ENCODE data around the gene PCDHA12.

DNA sequence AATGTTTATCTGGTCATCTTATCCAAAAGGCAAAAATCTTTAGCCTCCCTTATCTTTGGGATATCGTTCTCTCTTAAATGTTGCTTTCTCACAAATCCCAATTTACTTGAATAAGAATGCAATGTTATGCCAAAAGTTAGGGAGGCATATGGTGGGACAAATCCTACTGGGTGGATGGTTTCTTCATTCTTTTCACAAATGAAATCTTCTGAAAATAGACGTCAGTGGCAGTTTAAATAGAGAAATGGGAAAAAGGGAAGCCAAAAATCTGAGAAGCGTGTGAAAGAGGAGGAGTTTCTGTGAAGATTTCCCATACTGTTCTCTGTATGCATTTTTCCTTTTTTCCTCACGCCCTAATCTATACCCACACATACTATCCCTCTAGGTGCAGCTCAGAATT is 48.5 kb downstream of the PCDHA12 start:
- no peak for TF ChIP-seq POLR2AphosphoS5 (IDR thresholded peaks at IDR 0.05)
- TF ChIP-seq, protein P1, sequence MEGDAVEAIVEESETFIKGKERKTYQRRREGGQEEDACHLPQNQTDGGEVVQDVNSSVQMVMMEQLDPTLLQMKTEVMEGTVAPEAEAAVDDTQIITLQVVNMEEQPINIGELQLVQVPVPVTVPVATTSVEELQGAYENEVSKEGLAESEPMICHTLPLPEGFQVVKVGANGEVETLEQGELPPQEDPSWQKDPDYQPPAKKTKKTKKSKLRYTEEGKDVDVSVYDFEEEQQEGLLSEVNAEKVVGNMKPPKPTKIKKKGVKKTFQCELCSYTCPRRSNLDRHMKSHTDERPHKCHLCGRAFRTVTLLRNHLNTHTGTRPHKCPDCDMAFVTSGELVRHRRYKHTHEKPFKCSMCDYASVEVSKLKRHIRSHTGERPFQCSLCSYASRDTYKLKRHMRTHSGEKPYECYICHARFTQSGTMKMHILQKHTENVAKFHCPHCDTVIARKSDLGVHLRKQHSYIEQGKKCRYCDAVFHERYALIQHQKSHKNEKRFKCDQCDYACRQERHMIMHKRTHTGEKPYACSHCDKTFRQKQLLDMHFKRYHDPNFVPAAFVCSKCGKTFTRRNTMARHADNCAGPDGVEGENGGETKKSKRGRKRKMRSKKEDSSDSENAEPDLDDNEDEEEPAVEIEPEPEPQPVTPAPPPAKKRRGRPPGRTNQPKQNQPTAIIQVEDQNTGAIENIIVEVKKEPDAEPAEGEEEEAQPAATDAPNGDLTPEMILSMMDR (IDR thresholded peaks at IDR 0.05), result no peak
